Suprapubic skin (tissue), 4 donors: ENCODE data around the gene PPY. TPM values are rescaled to one million over a fixed set of nuclear protein-coding genes. Genes with fewer than 3 reads are reported as not detected.
"Not testable (repeated sequence)": the region's sequence is repeated elsewhere in the genome, so short reads cannot be mapped to it uniquely, and the experiment has no call there.

Source experiments
- DNase-seq, 2 donors: peaks; one replicate each; pipeline ENCODE4 v3.0.0-alpha.2; 2019; ENCODE audit warnings: low spot score in 2 of 2
- H3K27ac ChIP-seq: fragments of 200-600 bp; sonication (generic); one replicate; pipeline ENCODE4 v1.5.1; 2019
- H3K27me3 ChIP-seq: fragments of 200-600 bp; sonication (generic); one replicate; pipeline ENCODE4 v1.5.1; 2019
- H3K36me3 ChIP-seq: fragments of 200-600 bp; sonication (generic); one replicate; pipeline ENCODE4 v1.5.1; 2019
- H3K4me1 ChIP-seq: fragments of 200-600 bp; sonication (generic); one replicate; pipeline ENCODE4 v1.5.1; 2019
- H3K4me3 ChIP-seq: fragments of 200-600 bp; sonication (generic); one replicate; pipeline ENCODE4 v1.5.1; 2019; ENCODE audit warnings: mild to moderate bottlenecking
- H3K9me3 ChIP-seq: fragments of 200-600 bp; sonication (generic); one replicate; pipeline ENCODE4 v1.5.1; 2019
- CTCF ChIP-seq, 2 donors: fragments of 200-600 bp in 1 of 2; fragments of 450-650 bp in 1 of 2; sonication (generic) in 1 of 2; IDR thresholded peaks; one replicate each; pipeline ENCODE4 v1.5.1; 2016 to 2019; ENCODE audit warnings: antibody characterized with exemption in 2 of 2, mild to moderate bottlenecking in 1 of 2, moderate library complexity in 1 of 2
- EP300 ChIP-seq: sonication (generic); formaldehyde crosslinking; IDR thresholded peaks from one replicate; pipeline ENCODE4 v1.6.1; 2017; ENCODE audit warnings: antibody characterized with exemption
- POLR2A ChIP-seq, 2 donors: fragments of 450-650 bp; IDR thresholded peaks; one replicate each; pipeline ENCODE4 v1.6.1; 2017; ENCODE audit warnings: antibody characterized with exemption in 2 of 2, mild to moderate bottlenecking in 2 of 2, moderate library complexity in 2 of 2
- POLR2AphosphoS5 ChIP-seq, 3 donors: sonication (generic); formaldehyde crosslinking; IDR thresholded peaks; one replicate each; pipeline ENCODE4 v1.6.1; 2017; ENCODE audit warnings: antibody characterized with exemption in 3 of 3
- WGBS: methylation state at CpG from one replicate; pipeline ENCODE4 v1.1.5; 2018; 5-methylcytosine and 5-hydroxymethylcytosine counted together
- total RNA-seq, 4 donors: library from RNA; depleted of rRNA; stranded (reverse); fragments of >200 nt; gene quantifications; one replicate each; pipeline ENCODE4 v1.1.0, GENCODE V29; 2016

PPY gene
- total RNA-seq, 4 donors from 2014 or later = not detected

- no peak overlapping the region for H3K27ac ChIP-seq
- TF ChIP-seq POLR2A (IDR thresholded peaks at IDR 0.05) (no peak), EP300 (no peak), POLR2AphosphoS5 (IDR thresholded peaks at IDR 0.05) (no peak), CTCF (IDR thresholded peaks at IDR 0.05) (no peak)
- H3K9me3 ChIP-seq = no peaks in the 10 kb centered on the region
- peaks cover 42% of the 10 kb centered on the region for H3K27me3 ChIP-seq
- DNase-seq = no peak
- no peak overlapping the region for H3K4me3 ChIP-seq
- no peaks in the 10 kb centered on the region for H3K36me3 ChIP-seq
- WGBS = 47% methylated on average over 7 of the region's 7 CpGs
- peaks cover 8% of the 10 kb centered on the region for H3K4me1 ChIP-seq
Observed at GRCh38 chr17:43979011-43979410, 36.7 kb upstream of the PPY start.

GRCh38 chr17:43978078-43978477 lies 35.8 kb upstream of the PPY start:
- Histone ChIP-seq H3K4me3 (no peak overlapping the region), H3K27me3 (peaks cover 39% of the 10 kb centered on the region), H3K9me3 (no peaks in the 10 kb centered on the region), H3K36me3 (no peaks in the 10 kb centered on the region), H3K27ac (no peak overlapping the region), H3K4me1 (no peaks in the 10 kb centered on the region)
- 82% methylated on average over 2 of the region's 2 CpGs for WGBS
- DNase-seq = no peak
- TF ChIP-seq POLR2A (IDR thresholded peaks at IDR 0.05) (no peak), EP300 (no peak), POLR2AphosphoS5 (IDR thresholded peaks at IDR 0.05) (no peak), CTCF (IDR thresholded peaks at IDR 0.05) (no peak)

- Histone ChIP-seq H3K27me3 (peaks cover 30% of the 10 kb centered on the region), H3K27ac (no peak overlapping the region), H3K9me3 (no peaks in the 10 kb centered on the region), H3K4me3 (no peak overlapping the region), H3K36me3 (no peaks in the 10 kb centered on the region), H3K4me1 (no peaks in the 10 kb centered on the region)
- TF ChIP-seq EP300 (no peak), POLR2A (IDR thresholded peaks at IDR 0.05) (no peak), POLR2AphosphoS5 (IDR thresholded peaks at IDR 0.05) (no peak), CTCF (IDR thresholded peaks at IDR 0.05) (no peak)
- 71% methylated on average over 9 of the region's 9 CpGs for WGBS
- DNase-seq = no peak
Observed at GRCh38 chr17:43976963-43977837, 34.9 kb upstream of the PPY start.

- Histone ChIP-seq H3K9me3 (no peaks in the 10 kb centered on the region), H3K27me3 (peaks cover 20% of the 10 kb centered on the region), H3K4me3 (no peak overlapping the region), H3K4me1 (no peaks in the 10 kb centered on the region), H3K36me3 (no peaks in the 10 kb centered on the region), H3K27ac (no peak overlapping the region)
- no peak for DNase-seq
- TF ChIP-seq EP300 (no peak), POLR2A (IDR thresholded peaks at IDR 0.05) (no peak), CTCF (IDR thresholded peaks at IDR 0.05) (no peak), POLR2AphosphoS5 (IDR thresholded peaks at IDR 0.05) (no peak)
- WGBS = 64% methylated on average over 18 of the region's 27 CpGs
Observed at GRCh38 chr17:43975898-43976297, 33.6 kb upstream of the PPY start.

- Histone ChIP-seq H3K36me3 (no peaks in the 10 kb centered on the region), H3K27ac (no peak overlapping the region), H3K27me3 (peaks cover 19% of the 10 kb centered on the region), H3K4me3 (no peak overlapping the region), H3K9me3 (no peaks in the 10 kb centered on the region), H3K4me1 (no peaks in the 10 kb centered on the region)
- no peak for DNase-seq
- 57% methylated on average over 14 of the region's 14 CpGs for WGBS
- TF ChIP-seq EP300 = no peak
- no peak for TF ChIP-seq POLR2AphosphoS5 (IDR thresholded peaks at IDR 0.05)
- TF ChIP-seq POLR2A (IDR thresholded peaks at IDR 0.05) = no peak
- no peak for TF ChIP-seq CTCF (IDR thresholded peaks at IDR 0.05)
Observed at GRCh38 chr17:43974382-43975266, 32.3 kb upstream of the PPY start.

GRCh38 chr17:43972444-43973212 lies 30.4 kb upstream of the PPY start:
- not testable (repeated sequence) for H3K27ac ChIP-seq, H3K4me1 ChIP-seq, H3K4me3 ChIP-seq, H3K36me3 ChIP-seq, DNase-seq, H3K9me3 ChIP-seq
- peaks cover 19% of the 10 kb centered on the region for H3K27me3 ChIP-seq
- 88% methylated on average over 22 of the region's 22 CpGs for WGBS

GRCh38 chr17:43971436-43971835 lies 29.2 kb upstream of the PPY start:
- peaks cover 11% of the 10 kb centered on the region for H3K27me3 ChIP-seq
- not testable (repeated sequence) for H3K4me3 ChIP-seq, H3K27ac ChIP-seq, H3K36me3 ChIP-seq, DNase-seq, H3K9me3 ChIP-seq, H3K4me1 ChIP-seq
- 39% methylated on average over 2 of the region's 2 CpGs for WGBS
